ENCODE measurements around the gene HDAC5. TPM values are rescaled to one million over a fixed set of nuclear protein-coding genes. Genes with fewer than 3 reads are reported as not detected.
"Not testable (repeated sequence)": the region's sequence is repeated elsewhere in the genome, so short reads cannot be mapped to it uniquely, and the experiment has no call there.

The HDAC5 gene
- total RNA-seq, 4 donors from 2014 or later = 42.4 to 71.0 (median 48.4) TPM

DNA sequence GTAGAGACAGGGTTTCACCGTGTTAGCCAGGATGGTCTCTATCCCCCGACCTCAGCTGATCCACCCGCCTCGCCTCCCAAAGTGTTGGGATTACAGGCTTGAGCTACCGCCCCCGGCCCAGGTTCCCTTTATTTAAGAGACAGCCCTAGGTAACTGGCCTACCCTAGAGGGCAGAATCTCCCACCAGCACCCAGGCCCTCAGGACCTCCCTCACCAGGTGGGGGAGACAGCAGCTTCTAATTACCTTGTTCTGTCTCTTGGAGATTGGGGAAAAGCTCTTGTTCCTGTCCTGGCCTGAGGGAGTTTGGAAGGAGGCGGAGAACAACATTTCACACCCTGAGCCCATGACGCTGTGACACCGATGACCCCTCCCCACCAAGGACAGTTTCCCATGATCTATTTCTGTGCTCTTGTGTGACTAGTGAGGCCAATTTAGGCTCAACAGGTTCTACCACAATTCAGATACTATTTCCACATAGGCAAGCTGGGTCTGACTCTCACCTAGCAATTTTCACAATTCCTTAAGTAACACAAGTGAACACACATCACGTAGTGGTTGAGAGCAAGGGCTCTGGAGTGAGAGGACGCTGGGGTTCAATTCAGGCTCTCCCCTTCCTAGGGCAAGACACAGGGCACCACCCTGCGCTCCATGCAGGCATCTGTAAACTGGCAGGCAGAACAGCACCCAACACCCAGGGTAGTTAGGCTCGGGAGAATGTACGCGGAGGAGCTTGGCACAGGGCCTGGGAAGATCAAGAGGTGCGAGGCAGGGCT, 20.4 kb downstream of the HDAC5 start:
- Histone ChIP-seq H3K9me3 (no peaks in the 10 kb centered on the region), H3K4me3 (no peak overlapping the region), H3K36me3 (peaks cover 0 to 10% (median 0%) of the 10 kb centered on the region in 3 donors), H3K27ac (no peak overlapping the region), H3K4me1 (peaks cover 0 to 2% (median 0%) of the 10 kb centered on the region in 4 donors), H3K27me3 (no peaks in the 10 kb centered on the region)
- TF ChIP-seq, protein P1, sequence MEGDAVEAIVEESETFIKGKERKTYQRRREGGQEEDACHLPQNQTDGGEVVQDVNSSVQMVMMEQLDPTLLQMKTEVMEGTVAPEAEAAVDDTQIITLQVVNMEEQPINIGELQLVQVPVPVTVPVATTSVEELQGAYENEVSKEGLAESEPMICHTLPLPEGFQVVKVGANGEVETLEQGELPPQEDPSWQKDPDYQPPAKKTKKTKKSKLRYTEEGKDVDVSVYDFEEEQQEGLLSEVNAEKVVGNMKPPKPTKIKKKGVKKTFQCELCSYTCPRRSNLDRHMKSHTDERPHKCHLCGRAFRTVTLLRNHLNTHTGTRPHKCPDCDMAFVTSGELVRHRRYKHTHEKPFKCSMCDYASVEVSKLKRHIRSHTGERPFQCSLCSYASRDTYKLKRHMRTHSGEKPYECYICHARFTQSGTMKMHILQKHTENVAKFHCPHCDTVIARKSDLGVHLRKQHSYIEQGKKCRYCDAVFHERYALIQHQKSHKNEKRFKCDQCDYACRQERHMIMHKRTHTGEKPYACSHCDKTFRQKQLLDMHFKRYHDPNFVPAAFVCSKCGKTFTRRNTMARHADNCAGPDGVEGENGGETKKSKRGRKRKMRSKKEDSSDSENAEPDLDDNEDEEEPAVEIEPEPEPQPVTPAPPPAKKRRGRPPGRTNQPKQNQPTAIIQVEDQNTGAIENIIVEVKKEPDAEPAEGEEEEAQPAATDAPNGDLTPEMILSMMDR (IDR thresholded peaks at IDR 0.05) = no peak
- no peak for TF ChIP-seq POLR2A (IDR thresholded peaks at IDR 0.05)
- DNase-seq = no peak

- H3K36me3 ChIP-seq, H3K27me3 ChIP-seq, H3K4me3 ChIP-seq, H3K9me3 ChIP-seq, DNase-seq, H3K27ac ChIP-seq: not testable (repeated sequence)
- H3K4me1 ChIP-seq = peaks cover 0 to 14% (median 0%) of the 10 kb centered on the region in 4 donors
These were observed 21.6 kb downstream of the HDAC5 start for GRCh38 chr17:44101858-44102257.

GRCh38 chr17:44097110-44097958, 26.1 kb downstream of the HDAC5 start:
- TF ChIP-seq, protein P1 (IDR thresholded peaks at IDR 0.05) = no peak
- TF ChIP-seq POLR2A (IDR thresholded peaks at IDR 0.05) = no peak
- Histone ChIP-seq H3K9me3 (no peaks in the 10 kb centered on the region), H3K27ac (peak overlapping the region; percentile 12 to 84 (median 70)), H3K27me3 (no peaks in the 10 kb centered on the region), H3K36me3 (peaks cover 0 to 16% (median 0%) of the 10 kb centered on the region in 3 donors), H3K4me3 (no peak overlapping the region), H3K4me1 (peaks cover 0 to 34% (median 3%) of the 10 kb centered on the region in 4 donors)
- DNase-seq = no peak

DNA sequence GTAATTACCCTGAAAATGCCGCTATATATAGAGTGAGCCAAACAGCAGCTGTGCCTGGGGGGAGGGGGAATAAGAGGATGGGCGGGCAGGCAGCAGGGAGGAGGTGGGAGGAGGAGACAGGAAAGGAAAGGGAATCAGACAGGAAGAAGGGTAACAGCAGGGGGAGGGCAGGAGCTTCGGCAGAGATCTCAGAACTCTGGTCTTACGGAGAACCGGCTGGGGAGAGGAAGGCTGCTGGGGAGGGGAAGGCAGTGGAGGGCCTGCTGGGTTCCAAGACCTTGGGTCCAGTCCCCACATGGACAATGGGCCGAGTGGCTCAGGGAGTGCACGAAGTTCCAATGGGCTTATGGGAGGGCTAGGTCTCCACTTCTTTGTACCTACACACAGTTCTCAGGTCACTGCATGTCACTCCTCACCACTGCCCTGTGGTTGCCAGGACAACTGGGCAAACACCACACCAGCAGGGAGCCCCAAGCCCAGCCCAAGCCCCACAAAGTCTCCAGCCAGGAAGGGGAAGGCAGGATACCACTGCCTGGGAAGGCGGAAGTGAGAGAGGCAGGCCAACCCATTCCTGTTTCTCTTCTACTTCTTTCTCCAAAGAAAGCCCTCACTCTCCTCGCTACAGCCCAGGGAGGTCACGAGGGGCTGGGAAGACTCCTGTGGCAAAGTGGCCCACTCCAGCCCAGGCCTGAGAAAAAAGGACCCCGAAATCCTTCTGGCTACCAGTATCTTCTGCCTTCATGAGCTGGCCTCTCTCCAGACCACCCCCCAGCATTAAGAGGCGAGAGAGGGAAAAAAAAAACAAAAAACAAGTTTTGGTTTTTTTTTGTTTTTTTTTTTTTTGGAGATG, 27.6 kb downstream of the HDAC5 start:
- Histone ChIP-seq H3K27me3 (no peaks in the 10 kb centered on the region), H3K9me3 (no peaks in the 10 kb centered on the region), H3K36me3 (peaks cover 0 to 30% (median 0%) of the 10 kb centered on the region in 3 donors), H3K4me3 (peak overlapping the region in 2 of 4 donors; percentile 3 to 18), H3K27ac (peak overlapping the region; percentile 59 to 84 (median 70)), H3K4me1 (peaks cover 0 to 34% (median 3%) of the 10 kb centered on the region in 4 donors)
- no peak for TF ChIP-seq POLR2A (IDR thresholded peaks at IDR 0.05)
- TF ChIP-seq, protein P1 (IDR thresholded peaks at IDR 0.05) = no peak
- DNase-seq = peak in 1 of 3 donors; percentile 58

- no peak for DNase-seq
- TF ChIP-seq, protein P1 (IDR thresholded peaks at IDR 0.05) = no peak
- no peak for TF ChIP-seq POLR2A (IDR thresholded peaks at IDR 0.05)
- Histone ChIP-seq H3K4me3 (no peak overlapping the region), H3K36me3 (peaks cover 0 to 36% (median 0%) of the 10 kb centered on the region in 3 donors), H3K27me3 (no peaks in the 10 kb centered on the region), H3K9me3 (no peaks in the 10 kb centered on the region), H3K27ac (peak overlapping the region in 3 of 4 donors; percentile 63 to 84 (median 78)), H3K4me1 (peaks cover 0 to 34% (median 3%) of the 10 kb centered on the region in 4 donors)
These were observed 28.1 kb downstream of the HDAC5 start for GRCh38 chr17:44095388-44095646.
